Fibroblast of lung (primary cell): ENCODE results near the gene OR2T29. TPM values are rescaled to one million over a fixed set of nuclear protein-coding genes. Genes with fewer than 3 reads are reported as not detected.
"Not testable (repeated sequence)": the region's sequence is repeated elsewhere in the genome, so short reads cannot be mapped to it uniquely, and the experiment has no call there.

Source experiments
- DNase-seq, 2 donors: peaks; one replicate each; pipeline versions ENCODE4 v3.0.0 to v3.0.0-alpha.2; 2010; ENCODE audit warnings: low read depth in 2 of 2
- H2AFZ ChIP-seq: 2 replicates; pipeline ENCODE4 v1.5.1; 2012; ENCODE audit warnings: low read length, control low read depth, inconsistent platforms
- H3K27ac ChIP-seq: 2 replicates; pipeline ENCODE4 v1.5.1; 2011; ENCODE audit warnings: low read length, control low read depth; ENCODE audit not compliant: insufficient read depth
- H3K27me3 ChIP-seq: 2 replicates; pipeline ENCODE4 v1.5.1; 2011; ENCODE audit warnings: mild to moderate bottlenecking, low read length; ENCODE audit not compliant: control insufficient read depth, insufficient read depth
- H3K36me3 ChIP-seq: 2 replicates; pipeline ENCODE4 v1.5.1; 2011; ENCODE audit warnings: low read length; ENCODE audit not compliant: control insufficient read depth, insufficient read depth
- H3K4me1 ChIP-seq: 2 replicates; pipeline ENCODE4 v1.5.1; 2011; ENCODE audit warnings: low read length; ENCODE audit not compliant: control insufficient read depth, insufficient read depth; ENCODE audit errors: extremely low read depth
- H3K4me2 ChIP-seq: 2 replicates; pipeline ENCODE4 v1.5.1; 2011; ENCODE audit warnings: low read length, control low read depth; ENCODE audit not compliant: insufficient read depth; ENCODE audit errors: extremely low read depth
- H3K4me3 ChIP-seq, 4 experiments: fragments of 200-600 bp in 1 of 4; sonication (generic) in 1 of 4; replicated peaks in 1 of 4; 2 replicates each; pipeline ENCODE4 v1.5.1; 2011 to 2016; ENCODE audit warnings: low read length in 4 of 4, low read depth in 3 of 4, mild to moderate bottlenecking in 3 of 4, control low read depth in 2 of 4, inconsistent platforms in 1 of 4, mixed read lengths in 1 of 4; ENCODE audit not compliant: insufficient read depth in 1 of 4; ENCODE audit errors: control extremely low read depth in 1 of 4
- H3K79me2 ChIP-seq: 2 replicates; pipeline ENCODE4 v1.5.1; 2012; ENCODE audit warnings: mild to moderate bottlenecking, low read length, inconsistent platforms; ENCODE audit not compliant: control insufficient read depth, insufficient read depth
- H3K9ac ChIP-seq: 2 replicates; pipeline ENCODE4 v1.5.1; 2011; ENCODE audit warnings: mild to moderate bottlenecking, low read length, control low read depth; ENCODE audit not compliant: insufficient read depth
- H3K9me3 ChIP-seq: 2 replicates; pipeline ENCODE4 v1.5.1; 2012; ENCODE audit warnings: low read depth, low read length; ENCODE audit not compliant: control insufficient read depth, insufficient read depth
- H4K20me1 ChIP-seq: 2 replicates; pipeline ENCODE4 v1.5.1; 2011; ENCODE audit warnings: low read length; ENCODE audit not compliant: control insufficient read depth, insufficient read depth; ENCODE audit errors: extremely low read depth
- EZH2 ChIP-seq: IDR thresholded peaks from 2 replicates; pipeline ENCODE4 v1.5.1; 2012; ENCODE audit warnings: low read length, control low read depth, mild to moderate bottlenecking; ENCODE audit errors: missing control alignments
- polyA minus RNA-seq: library from RNA; depleted of rRNA, polyadenylated mRNA; stranded (reverse); fragments of >200 nt; gene quantifications from 2 replicates; pipeline ENCODE4 v1.2.3, GENCODE V29; 2011; ENCODE audit warnings: low replicate concordance
- polyA plus RNA-seq, 2 donors: library from polyadenylated mRNA; depleted of rRNA in 1 of 2; stranded (reverse) in 1 of 2; unstranded in 1 of 2; fragments of >200 nt; gene quantifications; 2 replicates each; pipeline ENCODE4 v1.2.1, GENCODE V29; 2011 to 2012; ENCODE audit warnings: missing spikeins in 1 of 2
- total RNA-seq: library from RNA; depleted of rRNA; stranded (reverse); fragments of >200 nt; gene quantifications from 2 replicates; pipeline ENCODE4 v1.2.1, GENCODE V29; 2014
- TF ChIP-seq, protein P1 (sequence below), 2 donors: IDR thresholded peaks in 1 of 2; conservative IDR thresholded peaks in 1 of 2; 1 replicate in 1 of 2; 2 replicates in 1 of 2; pipeline ENCODE4 v1.5.1; 2011 to 2012; ENCODE audit warnings: low read length in 2 of 2, control low read depth in 1 of 2, inconsistent platforms in 1 of 2, low read depth in 1 of 2, mild to moderate bottlenecking in 1 of 2

OR2T29 gene, protein sequence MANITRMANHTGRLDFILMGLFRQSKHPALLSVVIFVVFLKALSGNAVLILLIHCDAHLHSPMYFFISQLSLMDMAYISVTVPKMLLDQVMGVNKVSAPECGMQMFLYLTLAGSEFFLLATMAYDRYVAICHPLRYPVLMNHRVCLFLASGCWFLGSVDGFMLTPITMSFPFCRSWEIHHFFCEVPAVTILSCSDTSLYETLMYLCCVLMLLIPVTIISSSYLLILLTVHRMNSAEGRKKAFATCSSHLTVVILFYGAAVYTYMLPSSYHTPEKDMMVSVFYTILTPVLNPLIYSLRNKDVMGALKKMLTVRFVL
- total RNA-seq (not detected in 2 replicates), polyA plus RNA-seq (not detected in 2 replicates), polyA minus RNA-seq (not detected in 2 replicates)
- polyA plus RNA-seq (2012), result not detected in 2 replicates

DNA sequence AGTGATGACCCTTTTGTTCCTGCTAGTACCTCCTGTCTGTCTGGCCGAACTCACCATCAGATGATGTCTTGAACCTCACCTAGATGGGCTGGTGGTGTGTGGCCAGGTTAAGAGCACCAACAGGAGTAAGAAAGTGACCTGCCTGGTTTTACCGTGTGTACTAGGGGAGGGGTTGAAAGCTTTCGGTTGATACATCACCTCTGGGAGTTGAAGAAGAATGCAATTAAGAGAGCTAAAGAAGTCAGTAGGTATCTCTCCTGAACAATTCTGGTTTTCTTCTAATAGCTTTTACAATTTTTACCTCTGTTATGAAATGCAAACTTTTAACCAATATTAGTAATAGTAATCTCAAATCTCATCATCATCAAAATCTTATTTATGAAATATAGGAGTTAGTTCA lies at the start of gene OR2T29:
TSS of gene OR2T29 (minus strand) at position 101 of the 400 bp plus-strand sequence. CDS start 3,281 bp downstream, outside the sequence.
- DNase-seq, H3K4me1 ChIP-seq, H3K27ac ChIP-seq, H3K79me2 ChIP-seq, H3K9me3 ChIP-seq, H3K4me3 ChIP-seq, H3K36me3 ChIP-seq, H3K9ac ChIP-seq, H2AFZ ChIP-seq, H4K20me1 ChIP-seq, H3K4me2 ChIP-seq, H3K27me3 ChIP-seq: not testable (repeated sequence)

DNA sequence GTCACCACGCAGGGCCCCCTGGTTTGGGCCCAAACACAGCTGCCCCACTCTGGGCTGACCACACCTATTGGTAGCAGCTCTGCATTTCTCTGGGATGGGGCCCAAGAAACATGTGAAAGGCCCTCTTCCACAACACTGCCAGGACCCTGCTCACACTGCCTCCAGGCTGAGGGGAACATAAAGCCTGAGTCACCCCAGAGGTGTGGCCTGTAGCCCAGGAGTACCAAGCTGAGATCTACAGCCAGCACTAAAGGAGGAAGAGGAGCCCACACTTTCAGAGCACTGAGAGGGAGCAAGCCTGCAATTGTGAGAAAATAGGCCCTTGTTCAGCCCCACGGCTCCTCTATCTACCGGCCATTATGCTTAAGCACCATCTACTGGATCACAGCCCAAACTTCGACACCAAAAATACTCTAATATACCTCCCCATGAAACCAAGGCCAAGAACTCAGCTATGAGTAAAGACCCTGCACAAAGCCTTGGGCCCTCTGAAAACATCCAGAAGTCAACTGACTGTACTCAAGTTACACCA lies 49.4 kb upstream of the OR2T29 start:
- no peaks in the 10 kb centered on the region for H3K9me3 ChIP-seq
- no peak overlapping the region for H3K27ac ChIP-seq
- no peak overlapping the region for H3K4me3 ChIP-seq
- no peaks in the 10 kb centered on the region for H3K79me2 ChIP-seq
- no peaks in the 10 kb centered on the region for H3K36me3 ChIP-seq
- no peak for DNase-seq
- TF ChIP-seq, protein P1, sequence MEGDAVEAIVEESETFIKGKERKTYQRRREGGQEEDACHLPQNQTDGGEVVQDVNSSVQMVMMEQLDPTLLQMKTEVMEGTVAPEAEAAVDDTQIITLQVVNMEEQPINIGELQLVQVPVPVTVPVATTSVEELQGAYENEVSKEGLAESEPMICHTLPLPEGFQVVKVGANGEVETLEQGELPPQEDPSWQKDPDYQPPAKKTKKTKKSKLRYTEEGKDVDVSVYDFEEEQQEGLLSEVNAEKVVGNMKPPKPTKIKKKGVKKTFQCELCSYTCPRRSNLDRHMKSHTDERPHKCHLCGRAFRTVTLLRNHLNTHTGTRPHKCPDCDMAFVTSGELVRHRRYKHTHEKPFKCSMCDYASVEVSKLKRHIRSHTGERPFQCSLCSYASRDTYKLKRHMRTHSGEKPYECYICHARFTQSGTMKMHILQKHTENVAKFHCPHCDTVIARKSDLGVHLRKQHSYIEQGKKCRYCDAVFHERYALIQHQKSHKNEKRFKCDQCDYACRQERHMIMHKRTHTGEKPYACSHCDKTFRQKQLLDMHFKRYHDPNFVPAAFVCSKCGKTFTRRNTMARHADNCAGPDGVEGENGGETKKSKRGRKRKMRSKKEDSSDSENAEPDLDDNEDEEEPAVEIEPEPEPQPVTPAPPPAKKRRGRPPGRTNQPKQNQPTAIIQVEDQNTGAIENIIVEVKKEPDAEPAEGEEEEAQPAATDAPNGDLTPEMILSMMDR (conservative IDR thresholded peaks at IDR 0.05 in 1 of 2, IDR thresholded peaks at IDR 0.05 in 1 of 2; ENCODE audit: low read depth in 1 of 2, low read length in 2 of 2), result no peak
- no peak for TF ChIP-seq EZH2
- no peak overlapping the region for H3K4me2 ChIP-seq
- H2AFZ ChIP-seq, result no peak overlapping the region
- no peaks in the 10 kb centered on the region for H4K20me1 ChIP-seq
- no peaks in the 10 kb centered on the region for H3K4me1 ChIP-seq
- H3K27me3 ChIP-seq, result no peaks in the 10 kb centered on the region
- H3K9ac ChIP-seq, result no peak overlapping the region

GRCh38 chr1:248610301-248610700 lies 47.7 kb upstream of the OR2T29 start:
- Histone ChIP-seq H4K20me1 (no peaks in the 10 kb centered on the region), H3K27me3 (no peaks in the 10 kb centered on the region), H3K4me2 (no peak overlapping the region), H3K79me2 (no peaks in the 10 kb centered on the region), H3K9me3 (no peaks in the 10 kb centered on the region), H3K36me3 (no peaks in the 10 kb centered on the region), H3K4me3 (no peak overlapping the region), H2AFZ (no peak overlapping the region), H3K27ac (no peak overlapping the region), H3K9ac (no peak overlapping the region), H3K4me1 (no peaks in the 10 kb centered on the region)
- no peak for DNase-seq
- no peak for TF ChIP-seq EZH2
- TF ChIP-seq, protein P1 (conservative IDR thresholded peaks at IDR 0.05 in 1 of 2, IDR thresholded peaks at IDR 0.05 in 1 of 2; ENCODE audit: low read depth in 1 of 2, low read length in 2 of 2), result no peak
